Erythroblast (primary cell): ENCODE data around the gene NOL3.

Source experiments
- GATA1 ChIP-seq: IDR thresholded peaks from 2 replicates; pipeline ENCODE4 v1.6.1; 2011; ENCODE audit warnings: low read depth, mild to moderate bottlenecking, control low read depth, low read length, moderate library complexity
- POLR2A ChIP-seq: IDR thresholded peaks from 2 replicates; pipeline ENCODE4 v1.6.1; 2011; ENCODE audit warnings: mild to moderate bottlenecking, low read length

DNA sequence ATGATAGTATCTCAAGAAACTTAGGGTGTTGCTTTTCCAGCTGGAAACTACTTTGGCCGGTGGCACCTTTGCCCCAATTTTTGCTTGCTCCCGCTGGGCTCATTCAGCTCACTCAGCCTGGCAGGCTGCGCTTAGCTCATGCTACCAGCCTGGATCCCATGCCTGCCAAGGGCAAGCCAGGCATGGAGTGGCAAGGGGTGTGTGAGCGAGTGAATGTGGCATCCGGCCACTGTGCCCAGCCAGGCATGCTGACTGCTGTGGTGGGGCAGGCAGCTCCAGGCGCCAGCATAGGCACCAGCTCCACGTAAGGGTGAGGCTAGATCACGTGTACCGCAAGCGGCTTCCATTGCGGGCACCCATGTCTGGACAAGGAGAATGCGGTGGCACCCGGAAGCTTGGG, 28.9 kb upstream of the NOL3 start:
- TF ChIP-seq POLR2A, result no peak
- TF ChIP-seq GATA1, result no peak
